Calu3 (cell line): ENCODE measurements around the gene MARK3. TPM values are rescaled to one million over a fixed set of nuclear protein-coding genes. Genes with fewer than 3 reads are reported as not detected.
A peak's percentile ranks its signal among the peaks of the same experiment; 100 is the strongest.

Source experiments
- BruUV-seq: library from RNA; stranded (reverse); fragments of 400-500 nt; replicated peaks from 2 replicates; lab custom pipeline; 2021; lab: Mats Ljungman, UMichigan
- CTCF ChIA-PET: fragments of 300-600 bp; sonication (Branson Sonifier 250); formaldehyde crosslinking; loops from one replicate; lab custom pipeline; 2022; ENCODE audit warnings: antibody characterized with exemption; lab: Charles Lee
- DNase-seq: peaks from one replicate; pipeline ENCODE4 v3.0.0; 2022
- H3K27ac Mint-ChIP-seq: one replicate; pipeline ENCODE4 v1.8.0; 2022; ENCODE audit warnings: mixed read lengths; ENCODE audit not compliant: unreplicated experiment
- H3K27me3 Mint-ChIP-seq: one replicate; pipeline ENCODE4 v1.8.0; 2022; ENCODE audit warnings: mixed read lengths; ENCODE audit not compliant: unreplicated experiment
- H3K36me3 Mint-ChIP-seq: one replicate; pipeline ENCODE4 v1.8.0; 2022; ENCODE audit warnings: mild to moderate bottlenecking, moderate library complexity, mixed read lengths; ENCODE audit not compliant: insufficient read depth, unreplicated experiment
- H3K4me1 Mint-ChIP-seq: one replicate; pipeline ENCODE4 v1.8.0; 2022; ENCODE audit warnings: mild to moderate bottlenecking, low read depth, mixed read lengths; ENCODE audit not compliant: unreplicated experiment
- H3K4me3 Mint-ChIP-seq: one replicate; pipeline ENCODE4 v1.8.0; 2022; ENCODE audit warnings: mild to moderate bottlenecking, low read depth, moderate library complexity, mixed read lengths; ENCODE audit not compliant: unreplicated experiment
- H3K9me3 Mint-ChIP-seq: one replicate; pipeline ENCODE4 v1.8.0; 2022; ENCODE audit warnings: low read depth, mixed read lengths; ENCODE audit not compliant: unreplicated experiment
- CTCF ChIP-seq: fragments of 200-600 bp; IDR thresholded peaks from one replicate; pipeline ENCODE4 v1.8.0; 2022; ENCODE audit warnings: antibody characterized with exemption; ENCODE audit not compliant: unreplicated experiment
- intact Hi-C: fragments of 100-400 bp; cut with micrococcal nuclease; formaldehyde crosslinking; loops from one replicate; pipeline ENCODE4 v1.10.0; 2022; ENCODE audit not compliant: unreplicated experiment
- total RNA-seq: library from RNA; stranded (reverse); gene quantifications from 2 replicates; pipeline ENCODE4 v1.2.3, GENCODE V29; 2022

MARK3 gene
- total RNA-seq, 1 experiment from 2014 or later: 76.0 TPM

GRCh38 chr14:103516426-103517173 lies 131.4 kb downstream of the MARK3 start:
- TF ChIP-seq CTCF: no peak
- Mint-ChIP-seq H3K27me3 (no peaks in the 10 kb centered on the region), H3K4me1 (peaks cover 5% of the 10 kb centered on the region), H3K36me3 (peaks cover 47% of the 10 kb centered on the region), H3K9me3 (no peaks in the 10 kb centered on the region), H3K27ac (no peak overlapping the region), H3K4me3 (no peak overlapping the region)
- no TSS peak for BruUV-seq
- intact Hi-C loops: no loop called here
- CTCF ChIA-PET: interaction anchor here (0.6 kb wide), 1 partner anchor 12 kb away, joined by 4 read pairs; the partner anchor contains the start of gene TRMT61A
- DNase-seq: no peak

- intact Hi-C loops: no loop called here
- CTCF ChIA-PET: interaction anchor here (2.5 kb wide), 1 partner anchor 30 kb away, joined by 23 read pairs; no protein-coding TSS in a partner anchor
- no peaks in the 10 kb centered on the region for H3K9me3 Mint-ChIP-seq
- H3K4me3 Mint-ChIP-seq: no peak overlapping the region
- peaks cover 5% of the 10 kb centered on the region for H3K4me1 Mint-ChIP-seq
- no peaks in the 10 kb centered on the region for H3K27me3 Mint-ChIP-seq
- TF ChIP-seq CTCF: no peak
- peaks cover 43% of the 10 kb centered on the region for H3K36me3 Mint-ChIP-seq
- BruUV-seq: no TSS peak
- peak overlapping the region; percentile 22 for H3K27ac Mint-ChIP-seq
- DNase-seq: no peak
Measured at GRCh38 chr14:103517174-103517566, 132.0 kb downstream of the MARK3 start.

- TF ChIP-seq CTCF: no peak
- intact Hi-C loops: loop anchor here (2.0 kb wide), 1 partner anchor 29 kb away; no protein-coding TSS in a partner anchor
- Mint-ChIP-seq H3K27ac (peak overlapping the region; percentile 22), H3K27me3 (no peaks in the 10 kb centered on the region), H3K9me3 (no peaks in the 10 kb centered on the region), H3K4me1 (peaks cover 5% of the 10 kb centered on the region), H3K4me3 (no peak overlapping the region), H3K36me3 (peaks cover 36% of the 10 kb centered on the region)
- BruUV-seq: no TSS peak
- no peak for DNase-seq
- CTCF ChIA-PET: interaction anchor here (1.0 to 2.5 kb wide), 3 partner anchors 17 to 29 kb away, joined by 3 to 23 read pairs (median 4); no protein-coding TSS in a partner anchor
Measured at GRCh38 chr14:103517721-103518421, 132.7 kb downstream of the MARK3 start.

GRCh38 chr14:103518422-103519042 lies 133.3 kb downstream of the MARK3 start:
- peak; percentile 80 for TF ChIP-seq CTCF
- Mint-ChIP-seq H3K4me3 (no peak overlapping the region), H3K9me3 (no peaks in the 10 kb centered on the region), H3K4me1 (peaks cover 5% of the 10 kb centered on the region), H3K36me3 (peaks cover 35% of the 10 kb centered on the region), H3K27me3 (no peaks in the 10 kb centered on the region), H3K27ac (peak overlapping the region; percentile 18)
- intact Hi-C loops: loop anchor here (2.0 kb wide), 1 partner anchor 28 kb away; no protein-coding TSS in a partner anchor
- DNase-seq: peak; percentile 82
- CTCF ChIA-PET: interaction anchor here (0.9 to 2.5 kb wide), 5 partner anchors 10 to 28 kb away, joined by 3 to 23 read pairs (median 4); partner anchors contain the start of gene TRMT61A
- BruUV-seq: no TSS peak
